H7 (cell line): Measurements from ENCODE around the gene UBE2QL1. TPM values are rescaled to one million over a fixed set of nuclear protein-coding genes. Genes with fewer than 3 reads are reported as not detected.

Source experiments
- DNase-seq: peaks from one replicate; pipeline ENCODE4 v3.0.0; 2012
- H3K27me3 ChIP-seq: 2 replicates; pipeline ENCODE4 v1.6.0; 2011; ENCODE audit warnings: mild to moderate bottlenecking, low read length; ENCODE audit not compliant: control insufficient read depth, insufficient read depth
- H3K36me3 ChIP-seq: replicated peaks from 2 replicates; pipeline ENCODE4 v1.5.1; 2011; ENCODE audit warnings: low read length; ENCODE audit not compliant: control insufficient read depth, insufficient read depth
- H3K4me3 ChIP-seq: 2 replicates; pipeline ENCODE4 v1.5.1; 2011; ENCODE audit warnings: low read depth, mild to moderate bottlenecking, control low read depth, low read length, moderate library complexity; ENCODE audit not compliant: insufficient read depth
- total RNA-seq: library from RNA; depleted of rRNA; stranded (reverse); fragments of >200 nt; shearing (Covaris generic); gene quantifications from 2 replicates; pipeline ENCODE4 v1.2.3, GENCODE V29; 2014; rRNA removed

Gene UBE2QL1
- 0.17 and 0.52 TPM in 2 replicates for total RNA-seq

GRCh38 chr5:6448622-6449464, at the start of gene UBE2QL1:
Gene UBE2QL1, plus strand, starts transcription at chr5:6448859. Its CDS starts 35 bp downstream, at chr5:6448894.
- H3K4me3 ChIP-seq: peak within 1 kb of the TSS; percentile 65
- peaks cover 49% of the 10 kb centered on the region for H3K27me3 ChIP-seq
- peak; percentile 83 for DNase-seq
- H3K36me3 ChIP-seq: no peaks in the 10 kb centered on the region

GRCh38 chr5:6399980-6400910, 48.4 kb upstream of the UBE2QL1 start:
- DNase-seq: no peak
- H3K4me3 ChIP-seq: no peak overlapping the region
- no peaks in the 10 kb centered on the region for H3K36me3 ChIP-seq
- H3K27me3 ChIP-seq: no peaks in the 10 kb centered on the region; the same call in 1 of the 2 replicates

- Histone ChIP-seq H3K27me3 (no peaks in the 10 kb centered on the region; the same call in 1 of the 2 replicates), H3K4me3 (no peak overlapping the region), H3K36me3 (no peaks in the 10 kb centered on the region)
- DNase-seq: no peak
These were observed 47.2 kb upstream of the UBE2QL1 start for GRCh38 chr5:6401410-6401809.

GRCh38 chr5:6402939-6403338, 45.7 kb upstream of the UBE2QL1 start:
- Histone ChIP-seq H3K36me3 (no peaks in the 10 kb centered on the region), H3K4me3 (no peak overlapping the region), H3K27me3 (no peaks in the 10 kb centered on the region; the same call in 1 of the 2 replicates)
- no peak for DNase-seq

GRCh38 chr5:6403416-6403815, 45.2 kb upstream of the UBE2QL1 start:
- no peaks in the 10 kb centered on the region for H3K36me3 ChIP-seq
- DNase-seq: no peak
- no peaks in the 10 kb centered on the region; the same call in 1 of the 2 replicates for H3K27me3 ChIP-seq
- no peak overlapping the region for H3K4me3 ChIP-seq

GRCh38 chr5:6404129-6404528, 44.5 kb upstream of the UBE2QL1 start:
- Histone ChIP-seq H3K36me3 (no peaks in the 10 kb centered on the region), H3K27me3 (no peaks in the 10 kb centered on the region; the same call in 1 of the 2 replicates), H3K4me3 (no peak overlapping the region)
- DNase-seq: no peak

GRCh38 chr5:6405591-6405990, 43.1 kb upstream of the UBE2QL1 start:
- H3K36me3 ChIP-seq: no peaks in the 10 kb centered on the region
- no peak for DNase-seq
- no peaks in the 10 kb centered on the region; the same call in 1 of the 2 replicates for H3K27me3 ChIP-seq
- no peak overlapping the region for H3K4me3 ChIP-seq

GRCh38 chr5:6407558-6408259, 41.0 kb upstream of the UBE2QL1 start:
- H3K4me3 ChIP-seq: no peak overlapping the region
- H3K27me3 ChIP-seq: no peaks in the 10 kb centered on the region; the same call in 1 of the 2 replicates
- H3K36me3 ChIP-seq: no peaks in the 10 kb centered on the region
- no peak for DNase-seq

- DNase-seq: no peak
- Histone ChIP-seq H3K27me3 (no peaks in the 10 kb centered on the region; the same call in 1 of the 2 replicates), H3K36me3 (no peaks in the 10 kb centered on the region), H3K4me3 (no peak overlapping the region)
These were observed 40.4 kb upstream of the UBE2QL1 start for GRCh38 chr5:6408260-6408596.

- H3K36me3 ChIP-seq: no peaks in the 10 kb centered on the region
- no peak overlapping the region for H3K4me3 ChIP-seq
- DNase-seq: no peak
- no peaks in the 10 kb centered on the region; the same call in 1 of the 2 replicates for H3K27me3 ChIP-seq
These were observed 39.8 kb upstream of the UBE2QL1 start for GRCh38 chr5:6408627-6409446.

GRCh38 chr5:6410421-6410820, 38.2 kb upstream of the UBE2QL1 start:
- Histone ChIP-seq H3K27me3 (no peaks in the 10 kb centered on the region), H3K4me3 (no peak overlapping the region), H3K36me3 (no peaks in the 10 kb centered on the region)
- no peak for DNase-seq

GRCh38 chr5:6411141-6411540, 37.5 kb upstream of the UBE2QL1 start:
- DNase-seq: no peak
- no peaks in the 10 kb centered on the region for H3K27me3 ChIP-seq
- no peak overlapping the region for H3K4me3 ChIP-seq
- H3K36me3 ChIP-seq: no peaks in the 10 kb centered on the region

GRCh38 chr5:6412811-6413210, 35.8 kb upstream of the UBE2QL1 start:
- no peaks in the 10 kb centered on the region for H3K36me3 ChIP-seq
- no peak overlapping the region for H3K4me3 ChIP-seq
- no peaks in the 10 kb centered on the region for H3K27me3 ChIP-seq
- no peak for DNase-seq
